SK-N-SH (cell line): ENCODE data around the gene SGCA.

Source experiments
- CHD2 ChIP-seq: fragments of 150-350 bp; IDR thresholded peaks from 2 replicates; pipeline ENCODE4 v1.6.1; 2018; ENCODE audit warnings: low read length; ENCODE audit not compliant: partially characterized antibody
- EP300 ChIP-seq, 2 experiments: IDR thresholded peaks; 2 replicates each; pipeline versions ENCODE4 v1.4.0 to v1.6.1; 2012; ENCODE audit warnings: borderline replicate concordance in 1 of 2, low read depth in 1 of 2, low read length in 1 of 2
- EZH2phosphoT487 ChIP-seq: fragments of 200-600 bp; sonication (generic); IDR thresholded peaks from 2 replicates; pipeline ENCODE4 v1.6.1; 2017; ENCODE audit warnings: low read depth, mixed run types, mild to moderate bottlenecking, antibody characterized with exemption, moderate library complexity, borderline replicate concordance
- FOXJ3 ChIP-seq: sonication (generic); formaldehyde crosslinking; IDR thresholded peaks from 2 replicates; pipeline ENCODE4 v1.5.1; 2020; ENCODE audit warnings: mild to moderate bottlenecking, missing genetic modification reagents
- JUND ChIP-seq: IDR thresholded peaks from 2 replicates; pipeline ENCODE4 v1.4.0; 2012
- MXI1 ChIP-seq: IDR thresholded peaks from 2 replicates; pipeline ENCODE4 v1.6.1; 2012; ENCODE audit warnings: mild to moderate bottlenecking, low read depth, low read length, improper control_type of control experiment
- NFIC ChIP-seq: IDR thresholded peaks from 2 replicates; pipeline ENCODE4 v1.4.0; 2012; ENCODE audit warnings: borderline replicate concordance
- POLR2AphosphoS5 ChIP-seq: IDR thresholded peaks from 2 replicates; pipeline ENCODE4 v1.6.1; 2012; ENCODE audit warnings: low read depth, low read length
- TCF12 ChIP-seq: IDR thresholded peaks from 2 replicates; pipeline ENCODE4 v1.4.0; 2012
- YY1 ChIP-seq: IDR thresholded peaks from 2 replicates; pipeline ENCODE4 v1.4.0; 2012; ENCODE audit warnings: low read depth, mild to moderate bottlenecking
- TF ChIP-seq, protein P1 (sequence below): IDR thresholded peaks from 2 replicates; pipeline ENCODE4 v1.6.1; 2012; ENCODE audit warnings: mild to moderate bottlenecking, low read depth, low read length, moderate library complexity
- TF ChIP-seq, protein P2 (sequence below): fragments of 200-600 bp; sonication (generic); IDR thresholded peaks from 2 replicates; pipeline ENCODE4 v1.6.1; 2017; ENCODE audit warnings: antibody characterized with exemption, mild to moderate bottlenecking, moderate library complexity
- TF ChIP-seq, protein P3 (sequence below): fragments of 150-350 bp; IDR thresholded peaks from 2 replicates; pipeline ENCODE4 v1.6.1; 2017; ENCODE audit warnings: antibody characterized with exemption, low read length, low read depth, borderline replicate concordance

DNA sequence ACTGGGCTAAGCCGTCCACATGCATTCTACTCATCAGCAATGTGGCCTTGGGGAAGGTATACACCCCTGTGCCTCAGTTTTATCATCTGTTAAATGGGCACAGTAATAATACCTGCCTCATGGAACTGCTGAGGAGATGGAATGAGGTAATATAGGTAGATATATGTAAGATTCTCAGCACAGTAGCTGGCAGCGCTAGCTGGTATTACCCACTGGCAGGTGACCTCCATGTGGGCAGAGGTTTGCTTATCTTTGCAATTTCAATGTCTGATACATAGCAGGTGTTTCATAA is 1.2 kb upstream of the SGCA start:
- TF ChIP-seq, protein P1, sequence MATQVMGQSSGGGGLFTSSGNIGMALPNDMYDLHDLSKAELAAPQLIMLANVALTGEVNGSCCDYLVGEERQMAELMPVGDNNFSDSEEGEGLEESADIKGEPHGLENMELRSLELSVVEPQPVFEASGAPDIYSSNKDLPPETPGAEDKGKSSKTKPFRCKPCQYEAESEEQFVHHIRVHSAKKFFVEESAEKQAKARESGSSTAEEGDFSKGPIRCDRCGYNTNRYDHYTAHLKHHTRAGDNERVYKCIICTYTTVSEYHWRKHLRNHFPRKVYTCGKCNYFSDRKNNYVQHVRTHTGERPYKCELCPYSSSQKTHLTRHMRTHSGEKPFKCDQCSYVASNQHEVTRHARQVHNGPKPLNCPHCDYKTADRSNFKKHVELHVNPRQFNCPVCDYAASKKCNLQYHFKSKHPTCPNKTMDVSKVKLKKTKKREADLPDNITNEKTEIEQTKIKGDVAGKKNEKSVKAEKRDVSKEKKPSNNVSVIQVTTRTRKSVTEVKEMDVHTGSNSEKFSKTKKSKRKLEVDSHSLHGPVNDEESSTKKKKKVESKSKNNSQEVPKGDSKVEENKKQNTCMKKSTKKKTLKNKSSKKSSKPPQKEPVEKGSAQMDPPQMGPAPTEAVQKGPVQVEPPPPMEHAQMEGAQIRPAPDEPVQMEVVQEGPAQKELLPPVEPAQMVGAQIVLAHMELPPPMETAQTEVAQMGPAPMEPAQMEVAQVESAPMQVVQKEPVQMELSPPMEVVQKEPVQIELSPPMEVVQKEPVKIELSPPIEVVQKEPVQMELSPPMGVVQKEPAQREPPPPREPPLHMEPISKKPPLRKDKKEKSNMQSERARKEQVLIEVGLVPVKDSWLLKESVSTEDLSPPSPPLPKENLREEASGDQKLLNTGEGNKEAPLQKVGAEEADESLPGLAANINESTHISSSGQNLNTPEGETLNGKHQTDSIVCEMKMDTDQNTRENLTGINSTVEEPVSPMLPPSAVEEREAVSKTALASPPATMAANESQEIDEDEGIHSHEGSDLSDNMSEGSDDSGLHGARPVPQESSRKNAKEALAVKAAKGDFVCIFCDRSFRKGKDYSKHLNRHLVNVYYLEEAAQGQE = no peak
- no peak for TF ChIP-seq NFIC
- TF ChIP-seq, protein P2, sequence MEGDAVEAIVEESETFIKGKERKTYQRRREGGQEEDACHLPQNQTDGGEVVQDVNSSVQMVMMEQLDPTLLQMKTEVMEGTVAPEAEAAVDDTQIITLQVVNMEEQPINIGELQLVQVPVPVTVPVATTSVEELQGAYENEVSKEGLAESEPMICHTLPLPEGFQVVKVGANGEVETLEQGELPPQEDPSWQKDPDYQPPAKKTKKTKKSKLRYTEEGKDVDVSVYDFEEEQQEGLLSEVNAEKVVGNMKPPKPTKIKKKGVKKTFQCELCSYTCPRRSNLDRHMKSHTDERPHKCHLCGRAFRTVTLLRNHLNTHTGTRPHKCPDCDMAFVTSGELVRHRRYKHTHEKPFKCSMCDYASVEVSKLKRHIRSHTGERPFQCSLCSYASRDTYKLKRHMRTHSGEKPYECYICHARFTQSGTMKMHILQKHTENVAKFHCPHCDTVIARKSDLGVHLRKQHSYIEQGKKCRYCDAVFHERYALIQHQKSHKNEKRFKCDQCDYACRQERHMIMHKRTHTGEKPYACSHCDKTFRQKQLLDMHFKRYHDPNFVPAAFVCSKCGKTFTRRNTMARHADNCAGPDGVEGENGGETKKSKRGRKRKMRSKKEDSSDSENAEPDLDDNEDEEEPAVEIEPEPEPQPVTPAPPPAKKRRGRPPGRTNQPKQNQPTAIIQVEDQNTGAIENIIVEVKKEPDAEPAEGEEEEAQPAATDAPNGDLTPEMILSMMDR = no peak
- TF ChIP-seq EP300 (IDR thresholded peaks at IDR 0.05; ENCODE audit: borderline replicate concordance in 1 of 2, low read depth in 1 of 2, low read length in 1 of 2) = no peak
- no peak for TF ChIP-seq EZH2phosphoT487
- no peak for TF ChIP-seq FOXJ3 (CRISPR knock-in tag)
- TF ChIP-seq, protein P3, sequence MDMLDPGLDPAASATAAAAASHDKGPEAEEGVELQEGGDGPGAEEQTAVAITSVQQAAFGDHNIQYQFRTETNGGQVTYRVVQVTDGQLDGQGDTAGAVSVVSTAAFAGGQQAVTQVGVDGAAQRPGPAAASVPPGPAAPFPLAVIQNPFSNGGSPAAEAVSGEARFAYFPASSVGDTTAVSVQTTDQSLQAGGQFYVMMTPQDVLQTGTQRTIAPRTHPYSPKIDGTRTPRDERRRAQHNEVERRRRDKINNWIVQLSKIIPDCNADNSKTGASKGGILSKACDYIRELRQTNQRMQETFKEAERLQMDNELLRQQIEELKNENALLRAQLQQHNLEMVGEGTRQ = no peak
- no peak for TF ChIP-seq TCF12
- no peak for TF ChIP-seq CHD2
- TF ChIP-seq MXI1 = no peak
- no peak for TF ChIP-seq JUND
- TF ChIP-seq YY1 = no peak
- TF ChIP-seq POLR2AphosphoS5 = no peak
